ENCODE data around the gene WDR38. TPM values are rescaled to one million over a fixed set of nuclear protein-coding genes. Genes with fewer than 3 reads are reported as not detected.

Gene WDR38
- total RNA-seq, 1 donor from 2014 or later = not detected

DNA sequence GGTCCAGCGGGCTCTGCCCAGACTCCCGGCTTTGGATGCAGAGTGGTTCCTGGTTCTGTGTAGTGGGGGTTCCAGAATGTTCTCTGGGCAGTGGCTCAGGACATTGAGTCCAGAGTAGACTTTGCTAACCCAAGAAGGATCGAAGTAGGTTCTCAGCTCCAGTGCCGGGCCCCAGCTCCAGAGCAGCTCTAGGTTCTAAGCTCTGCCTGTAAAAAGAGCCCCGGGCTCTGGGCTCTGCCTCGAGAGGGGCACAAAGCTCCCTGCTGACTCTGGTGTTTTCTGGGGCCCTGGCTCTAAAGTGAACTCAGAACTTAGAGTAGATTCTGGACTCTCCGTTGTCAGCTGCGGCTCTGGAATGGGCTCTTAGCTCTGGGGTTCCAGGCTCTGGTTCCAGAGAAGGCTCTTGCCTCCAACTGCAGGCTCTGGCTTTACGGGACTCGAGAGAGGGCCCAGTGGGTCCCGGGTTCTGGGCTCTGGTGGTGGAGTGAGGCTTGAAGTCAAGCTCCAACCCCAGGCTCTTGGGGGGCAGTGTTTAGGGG lies 414 bp downstream of the WDR38 start:
- TF ChIP-seq, protein P1, sequence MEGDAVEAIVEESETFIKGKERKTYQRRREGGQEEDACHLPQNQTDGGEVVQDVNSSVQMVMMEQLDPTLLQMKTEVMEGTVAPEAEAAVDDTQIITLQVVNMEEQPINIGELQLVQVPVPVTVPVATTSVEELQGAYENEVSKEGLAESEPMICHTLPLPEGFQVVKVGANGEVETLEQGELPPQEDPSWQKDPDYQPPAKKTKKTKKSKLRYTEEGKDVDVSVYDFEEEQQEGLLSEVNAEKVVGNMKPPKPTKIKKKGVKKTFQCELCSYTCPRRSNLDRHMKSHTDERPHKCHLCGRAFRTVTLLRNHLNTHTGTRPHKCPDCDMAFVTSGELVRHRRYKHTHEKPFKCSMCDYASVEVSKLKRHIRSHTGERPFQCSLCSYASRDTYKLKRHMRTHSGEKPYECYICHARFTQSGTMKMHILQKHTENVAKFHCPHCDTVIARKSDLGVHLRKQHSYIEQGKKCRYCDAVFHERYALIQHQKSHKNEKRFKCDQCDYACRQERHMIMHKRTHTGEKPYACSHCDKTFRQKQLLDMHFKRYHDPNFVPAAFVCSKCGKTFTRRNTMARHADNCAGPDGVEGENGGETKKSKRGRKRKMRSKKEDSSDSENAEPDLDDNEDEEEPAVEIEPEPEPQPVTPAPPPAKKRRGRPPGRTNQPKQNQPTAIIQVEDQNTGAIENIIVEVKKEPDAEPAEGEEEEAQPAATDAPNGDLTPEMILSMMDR (IDR thresholded peaks at IDR 0.05; ENCODE audit: insufficient read depth, low read depth, low read length) = no peak
- no peak for TF ChIP-seq EZH2 (IDR thresholded peaks at IDR 0.05; ENCODE audit: insufficient read depth, low read length)
- peaks cover 15% of the 10 kb centered on the region for H3K36me3 ChIP-seq (ENCODE audit: insufficient read depth, low read length)
- H3K4me1 Mint-ChIP-seq (ENCODE audit: low read depth, unreplicated experiment) = peaks cover 24% of the 10 kb centered on the region
- peak overlapping the region; percentile 49 for H3K4me3 ChIP-seq (ENCODE audit: insufficient read depth, low read depth, low read length)
- H3K9ac ChIP-seq (ENCODE audit: low read length) = peak overlapping the region; percentile 66
- no peak overlapping the region for H3K27ac ChIP-seq (ENCODE audit: low read depth, low read length)
- H3K27me3 Mint-ChIP-seq (ENCODE audit: low read depth, unreplicated experiment) = no peaks in the 10 kb centered on the region
- no peak for DNase-seq (ENCODE audit: low read depth)
- H2AFZ ChIP-seq (ENCODE audit: low read depth, low read length) = peak overlapping the region; percentile 63
- no peak for FAIRE-seq
- H3K9me3 ChIP-seq (ENCODE audit: insufficient read depth, low read depth, low read length) = no peaks in the 10 kb centered on the region
- H3K79me2 ChIP-seq (ENCODE audit: insufficient read depth, low read length) = peaks cover 8% of the 10 kb centered on the region
- H3K27ac Mint-ChIP-seq (ENCODE audit: unreplicated experiment) = peak overlapping the region; percentile 62
- peak overlapping the region; percentile 85 for H3K4me2 ChIP-seq (ENCODE audit: low read length)
- peaks cover 7% of the 10 kb centered on the region for H3K36me3 Mint-ChIP-seq (ENCODE audit: low read depth, unreplicated experiment)
- H3K4me1 ChIP-seq (ENCODE audit: insufficient read depth, low read length) = peaks cover 13% of the 10 kb centered on the region
- peaks cover 31% of the 10 kb centered on the region for H4K20me1 ChIP-seq (ENCODE audit: insufficient read depth, low read length)
- H3K27me3 ChIP-seq (ENCODE audit: insufficient read depth, low read length) = no peaks in the 10 kb centered on the region
- H3K9me3 Mint-ChIP-seq (ENCODE audit: unreplicated experiment) = no peaks in the 10 kb centered on the region
- H3K4me3 Mint-ChIP-seq (ENCODE audit: unreplicated experiment) = peak overlapping the region; percentile 45

- no peak overlapping the region for H2AFZ ChIP-seq (ENCODE audit: low read depth, low read length)
- H3K4me3 Mint-ChIP-seq (ENCODE audit: unreplicated experiment) = peak overlapping the region; percentile 20
Observed at GRCh38 chr9:124854161-124854560, 901 bp downstream of the WDR38 start.

DNA sequence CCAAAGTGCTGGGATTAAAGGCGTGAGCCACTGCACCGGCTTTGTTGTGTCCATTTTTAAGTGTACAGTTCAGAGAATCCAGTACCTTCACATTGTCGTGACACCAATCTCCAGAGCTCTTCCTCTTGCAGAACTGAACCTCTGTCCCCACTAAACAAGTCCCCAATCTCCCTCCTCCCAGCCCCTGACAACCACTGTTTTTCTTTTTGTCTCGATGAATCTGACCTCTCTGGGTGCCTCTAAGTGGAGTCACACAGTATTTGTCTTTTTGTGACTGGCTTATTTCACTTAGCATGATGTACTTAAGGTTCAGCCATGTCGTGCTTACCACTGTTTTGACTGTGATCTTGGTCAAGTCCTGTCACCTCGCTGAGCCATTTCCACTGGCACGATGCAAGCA lies 1.6 kb downstream of the WDR38 start:
- Histone ChIP-seq H3K9ac (ENCODE audit: low read length) (no peak overlapping the region), H3K4me1 (ENCODE audit: insufficient read depth, low read length) (peaks cover 24% of the 10 kb centered on the region), H3K4me3 (ENCODE audit: insufficient read depth, low read depth, low read length) (no peak overlapping the region), H3K27ac (ENCODE audit: low read depth, low read length) (no peak overlapping the region), H3K36me3 (ENCODE audit: insufficient read depth, low read length) (peaks cover 25% of the 10 kb centered on the region), H3K79me2 (ENCODE audit: insufficient read depth, low read length) (peaks cover 19% of the 10 kb centered on the region), H3K9me3 (ENCODE audit: insufficient read depth, low read depth, low read length) (no peaks in the 10 kb centered on the region), H3K4me2 (ENCODE audit: low read length) (no peak overlapping the region), H2AFZ (ENCODE audit: low read depth, low read length) (no peak overlapping the region), H3K27me3 (ENCODE audit: insufficient read depth, low read length) (no peaks in the 10 kb centered on the region), H4K20me1 (ENCODE audit: insufficient read depth, low read length) (peaks cover 42% of the 10 kb centered on the region)
- Mint-ChIP-seq H3K4me1 (ENCODE audit: low read depth, unreplicated experiment) (peaks cover 30% of the 10 kb centered on the region), H3K9me3 (ENCODE audit: unreplicated experiment) (no peaks in the 10 kb centered on the region), H3K27me3 (ENCODE audit: low read depth, unreplicated experiment) (no peaks in the 10 kb centered on the region), H3K4me3 (ENCODE audit: unreplicated experiment) (no peak overlapping the region), H3K36me3 (ENCODE audit: low read depth, unreplicated experiment) (peaks cover 13% of the 10 kb centered on the region), H3K27ac (ENCODE audit: unreplicated experiment) (peak overlapping the region; percentile 79)
- FAIRE-seq (no peak), DNase-seq (ENCODE audit: low read depth) (no peak)
- TF ChIP-seq EZH2 (IDR thresholded peaks at IDR 0.05; ENCODE audit: insufficient read depth, low read length) = no peak
- TF ChIP-seq, protein P1 (IDR thresholded peaks at IDR 0.05; ENCODE audit: insufficient read depth, low read depth, low read length) = no peak

More at GRCh38 chr9:124854161-124854560, 901 bp downstream of the WDR38 start:
- Mint-ChIP-seq H3K27ac (ENCODE audit: unreplicated experiment) (no peak overlapping the region), H3K4me1 (ENCODE audit: low read depth, unreplicated experiment) (peaks cover 24% of the 10 kb centered on the region), H3K27me3 (ENCODE audit: low read depth, unreplicated experiment) (no peaks in the 10 kb centered on the region), H3K9me3 (ENCODE audit: unreplicated experiment) (no peaks in the 10 kb centered on the region), H3K36me3 (ENCODE audit: low read depth, unreplicated experiment) (peaks cover 9% of the 10 kb centered on the region)
- Histone ChIP-seq H3K79me2 (ENCODE audit: insufficient read depth, low read length) (peaks cover 12% of the 10 kb centered on the region), H3K9me3 (ENCODE audit: insufficient read depth, low read depth, low read length) (no peaks in the 10 kb centered on the region), H3K4me1 (ENCODE audit: insufficient read depth, low read length) (peaks cover 17% of the 10 kb centered on the region), H3K9ac (ENCODE audit: low read length) (no peak overlapping the region), H3K27ac (ENCODE audit: low read depth, low read length) (no peak overlapping the region), H3K4me2 (ENCODE audit: low read length) (no peak overlapping the region), H4K20me1 (ENCODE audit: insufficient read depth, low read length) (peaks cover 36% of the 10 kb centered on the region), H3K27me3 (ENCODE audit: insufficient read depth, low read length) (no peaks in the 10 kb centered on the region), H3K4me3 (ENCODE audit: insufficient read depth, low read depth, low read length) (no peak overlapping the region), H3K36me3 (ENCODE audit: insufficient read depth, low read length) (peaks cover 19% of the 10 kb centered on the region)
- TF ChIP-seq EZH2 (IDR thresholded peaks at IDR 0.05; ENCODE audit: insufficient read depth, low read length) = no peak
- TF ChIP-seq, protein P1 (IDR thresholded peaks at IDR 0.05; ENCODE audit: insufficient read depth, low read depth, low read length) = no peak
- DNase-seq (ENCODE audit: low read depth) = no peak
- no peak for FAIRE-seq
